Hepatocyte (in vitro differentiated cells): ENCODE data around the gene RTN4RL1. TPM values are rescaled to one million over a fixed set of nuclear protein-coding genes. Genes with fewer than 3 reads are reported as not detected.

Experiments
- DNase-seq: peaks from one replicate; pipeline ENCODE4 v3.0.0-alpha.2; 2016; ENCODE audit warnings: low spot score
- H2AFZ ChIP-seq: fragments of 200-600 bp; sonication (generic); 2 replicates; pipeline ENCODE4 v1.6.0; 2016; ENCODE audit warnings: antibody characterized with exemption, mild to moderate bottlenecking
- H3K27ac ChIP-seq: fragments of 200-600 bp; sonication (generic); 2 replicates; pipeline ENCODE4 v1.5.1; 2016; ENCODE audit warnings: mild to moderate bottlenecking
- H3K27me3 ChIP-seq: fragments of 200-600 bp; sonication (generic); 2 replicates; pipeline ENCODE4 v1.6.1; 2016
- H3K36me3 ChIP-seq: fragments of 200-600 bp; sonication (generic); replicated peaks from 2 replicates; pipeline ENCODE4 v1.5.1; 2016; ENCODE audit warnings: low read depth; ENCODE audit not compliant: insufficient read depth
- H3K4me1 ChIP-seq: fragments of 200-600 bp; sonication (generic); 2 replicates; pipeline ENCODE4 v1.5.1; 2016; ENCODE audit warnings: mild to moderate bottlenecking, moderate library complexity; ENCODE audit not compliant: insufficient read depth
- H3K4me2 ChIP-seq: fragments of 200-600 bp; sonication (generic); 2 replicates; pipeline ENCODE4 v1.6.0; 2016
- H3K4me3 ChIP-seq: fragments of 200-600 bp; sonication (generic); 2 replicates; pipeline ENCODE4 v1.5.1; 2016; ENCODE audit warnings: mild to moderate bottlenecking
- H3K79me2 ChIP-seq: fragments of 200-600 bp; sonication (generic); 2 replicates; pipeline ENCODE4 v1.6.0; 2017; ENCODE audit warnings: mild to moderate bottlenecking
- H3K9me2 ChIP-seq: fragments of 200-600 bp; sonication (generic); replicated peaks from 2 replicates; pipeline ENCODE4 v1.6.0; 2017; ENCODE audit warnings: mild to moderate bottlenecking; ENCODE audit not compliant: insufficient read depth
- H3K9me3 ChIP-seq: fragments of 200-600 bp; sonication (generic); 2 replicates; pipeline ENCODE4 v1.5.1; 2016; ENCODE audit warnings: low read depth, mild to moderate bottlenecking
- H4K20me1 ChIP-seq: fragments of 200-600 bp; sonication (generic); 2 replicates; pipeline ENCODE4 v1.6.0; 2016; ENCODE audit warnings: mild to moderate bottlenecking; ENCODE audit not compliant: insufficient read depth, poor library complexity, severe bottlenecking
- EZH2 ChIP-seq: fragments of 200-600 bp; sonication (generic); IDR thresholded peaks from 2 replicates; pipeline ENCODE4 v1.6.1; 2016; ENCODE audit warnings: antibody characterized with exemption, mild to moderate bottlenecking, borderline replicate concordance
- EZH2phosphoT487 ChIP-seq: fragments of 200-600 bp; sonication (generic); IDR thresholded peaks from one replicate; pipeline ENCODE4 v1.6.1; 2018; ENCODE audit warnings: antibody characterized with exemption, mild to moderate bottlenecking, low read depth, moderate library complexity; ENCODE audit not compliant: unreplicated experiment, severe bottlenecking
- WGBS: methylation state at CpG from one replicate; pipeline ENCODE4 v1.1.6; 2016; ENCODE audit warnings: low lambda C conversion rate; ENCODE audit errors: missing lambda C conversion rate; 5-methylcytosine and 5-hydroxymethylcytosine counted together
- polyA plus RNA-seq: library from polyadenylated mRNA; unstranded; fragments of >200 nt; fragmentation: Nextera tagmentation; extraction: Ambion mirVana; gene quantifications from 2 replicates; pipeline ENCODE4 v1.2.1, GENCODE V29; 2016
- total RNA-seq: library from RNA; depleted of rRNA; stranded (reverse); fragments of >200 nt; gene quantifications from 2 replicates; pipeline ENCODE4 v1.2.3, GENCODE V29; 2014
- TF ChIP-seq, protein P1 (sequence below): fragments of 200-600 bp; sonication (generic); IDR thresholded peaks from 2 replicates; pipeline ENCODE4 v1.5.1; 2016; ENCODE audit warnings: antibody characterized with exemption, mild to moderate bottlenecking; ENCODE audit not compliant: poor library complexity

Gene RTN4RL1
- total and polyA plus RNA-seq, 2 experiments from 2014 or later = 0.53 to 1.4 TPM

DNA sequence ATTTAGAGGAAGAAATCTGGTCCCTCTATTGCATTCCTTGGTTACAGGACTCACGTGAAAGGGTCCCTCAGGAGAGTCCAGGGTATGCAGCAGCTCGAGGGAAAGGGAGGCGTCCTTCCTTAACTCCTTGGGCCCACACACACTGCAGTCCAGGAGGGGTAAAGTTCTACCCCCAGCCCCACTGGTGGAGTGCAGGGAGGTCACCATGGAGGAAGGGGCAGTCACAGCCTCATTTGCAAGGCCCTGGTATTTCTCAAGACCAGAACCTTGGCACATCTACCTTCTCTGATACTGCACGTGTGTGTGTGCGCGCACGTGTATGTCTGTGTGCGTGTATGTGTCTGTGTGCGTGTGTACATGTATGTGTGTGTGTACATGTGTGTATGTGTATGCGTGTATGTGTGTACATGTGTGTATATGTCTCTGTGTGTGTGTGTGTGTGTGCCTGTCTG lies 40.8 kb upstream of the RTN4RL1 start:
- no peak for DNase-seq
- H4K20me1 ChIP-seq = no peaks in the 10 kb centered on the region
- no peaks in the 10 kb centered on the region for H3K9me3 ChIP-seq
- TF ChIP-seq EZH2phosphoT487 (no peak), EZH2 (no peak)
- TF ChIP-seq, protein P1, sequence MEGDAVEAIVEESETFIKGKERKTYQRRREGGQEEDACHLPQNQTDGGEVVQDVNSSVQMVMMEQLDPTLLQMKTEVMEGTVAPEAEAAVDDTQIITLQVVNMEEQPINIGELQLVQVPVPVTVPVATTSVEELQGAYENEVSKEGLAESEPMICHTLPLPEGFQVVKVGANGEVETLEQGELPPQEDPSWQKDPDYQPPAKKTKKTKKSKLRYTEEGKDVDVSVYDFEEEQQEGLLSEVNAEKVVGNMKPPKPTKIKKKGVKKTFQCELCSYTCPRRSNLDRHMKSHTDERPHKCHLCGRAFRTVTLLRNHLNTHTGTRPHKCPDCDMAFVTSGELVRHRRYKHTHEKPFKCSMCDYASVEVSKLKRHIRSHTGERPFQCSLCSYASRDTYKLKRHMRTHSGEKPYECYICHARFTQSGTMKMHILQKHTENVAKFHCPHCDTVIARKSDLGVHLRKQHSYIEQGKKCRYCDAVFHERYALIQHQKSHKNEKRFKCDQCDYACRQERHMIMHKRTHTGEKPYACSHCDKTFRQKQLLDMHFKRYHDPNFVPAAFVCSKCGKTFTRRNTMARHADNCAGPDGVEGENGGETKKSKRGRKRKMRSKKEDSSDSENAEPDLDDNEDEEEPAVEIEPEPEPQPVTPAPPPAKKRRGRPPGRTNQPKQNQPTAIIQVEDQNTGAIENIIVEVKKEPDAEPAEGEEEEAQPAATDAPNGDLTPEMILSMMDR = no peak
- H3K36me3 ChIP-seq = no peaks in the 10 kb centered on the region
- no peaks in the 10 kb centered on the region for H3K79me2 ChIP-seq
- H3K9me2 ChIP-seq = no peaks in the 10 kb centered on the region
- no peaks in the 10 kb centered on the region for H3K27me3 ChIP-seq
- no peak overlapping the region for H2AFZ ChIP-seq
- WGBS = 90% methylated on average over 10 of the region's 10 CpGs
- H3K4me3 ChIP-seq = no peak overlapping the region
- H3K4me2 ChIP-seq = no peak overlapping the region
- H3K4me1 ChIP-seq = peaks cover 56% of the 10 kb centered on the region
- H3K27ac ChIP-seq = peak overlapping the region; percentile 58

DNA sequence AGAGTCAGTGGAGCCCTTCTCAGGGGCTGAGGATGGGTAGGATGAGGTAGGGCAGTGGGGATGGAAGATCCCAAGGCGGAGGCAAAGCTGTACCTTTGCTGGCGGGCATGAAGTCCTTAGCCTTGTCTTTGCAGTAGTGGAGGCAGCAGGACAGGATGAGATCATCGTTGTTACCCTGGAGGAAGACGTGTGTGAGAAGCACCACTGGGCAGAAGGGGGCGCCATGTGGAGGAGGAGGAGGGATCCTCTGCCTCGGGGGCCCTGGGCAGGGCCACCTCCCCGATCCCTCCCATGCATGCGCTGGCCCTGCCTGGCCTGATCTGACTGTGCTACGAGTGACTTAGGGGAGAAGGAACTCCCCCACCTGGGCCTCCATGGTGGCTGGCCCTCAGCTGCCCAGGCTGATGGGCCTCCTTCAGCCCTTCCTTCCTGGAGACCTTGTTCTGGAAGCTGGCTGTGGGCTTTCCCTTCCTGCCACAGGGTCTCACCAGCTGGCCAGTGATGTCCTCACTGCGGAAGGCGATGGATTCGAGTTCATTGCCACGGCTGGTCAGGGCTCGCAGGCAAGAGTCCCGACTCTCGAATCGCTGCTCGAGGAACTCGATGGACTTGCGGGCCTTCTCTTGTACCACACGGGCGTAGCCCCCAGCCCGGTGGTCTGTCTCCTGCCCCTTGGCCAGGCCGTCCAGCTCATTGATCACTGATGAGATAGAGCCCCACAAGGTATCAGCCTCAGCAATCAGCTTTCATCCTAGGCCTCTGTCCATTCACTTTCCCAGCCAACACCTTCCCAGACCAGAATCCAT lies 40.0 kb upstream of the RTN4RL1 start:
- Histone ChIP-seq H3K4me3 (no peak overlapping the region), H2AFZ (no peak overlapping the region), H3K9me2 (no peaks in the 10 kb centered on the region), H3K79me2 (no peaks in the 10 kb centered on the region), H3K4me2 (no peak overlapping the region), H3K36me3 (no peaks in the 10 kb centered on the region), H4K20me1 (no peaks in the 10 kb centered on the region), H3K9me3 (no peaks in the 10 kb centered on the region), H3K27ac (peak overlapping the region; percentile 58), H3K4me1 (peaks cover 56% of the 10 kb centered on the region), H3K27me3 (peaks cover 7% of the 10 kb centered on the region)
- DNase-seq = no peak
- TF ChIP-seq EZH2phosphoT487 (no peak), EZH2 (no peak)
- TF ChIP-seq, protein P1 = peak; percentile 33
- WGBS = 89% methylated on average over 24 of the region's 24 CpGs

DNA sequence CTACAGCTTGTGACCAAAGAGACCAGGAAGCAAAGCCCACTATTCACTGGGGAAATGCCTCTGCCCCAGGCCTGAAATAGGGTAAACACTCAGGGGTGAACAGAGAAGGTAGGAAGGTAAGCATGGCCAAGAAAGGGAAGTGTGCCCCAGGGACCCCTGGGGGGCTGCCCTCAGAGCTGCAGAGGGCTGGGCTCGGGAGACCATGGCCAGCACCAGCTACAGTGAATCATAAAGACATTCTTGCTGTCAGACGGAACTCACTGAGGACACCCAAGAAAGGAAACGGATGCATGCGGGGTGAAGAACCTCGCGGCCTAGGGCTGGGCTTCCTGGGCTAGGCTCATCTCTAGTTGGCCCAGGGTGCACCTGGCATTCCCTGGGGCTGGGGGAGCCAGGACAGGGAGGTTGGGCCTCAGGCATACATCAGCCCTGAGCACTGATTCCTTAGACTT lies 39.4 kb upstream of the RTN4RL1 start:
- H4K20me1 ChIP-seq = no peaks in the 10 kb centered on the region
- no peaks in the 10 kb centered on the region for H3K36me3 ChIP-seq
- no peak overlapping the region for H3K27ac ChIP-seq
- 96% methylated on average over 6 of the region's 6 CpGs for WGBS
- H3K9me2 ChIP-seq = no peaks in the 10 kb centered on the region
- H3K79me2 ChIP-seq = no peaks in the 10 kb centered on the region
- no peak overlapping the region for H2AFZ ChIP-seq
- TF ChIP-seq EZH2 (no peak), EZH2phosphoT487 (no peak)
- TF ChIP-seq, protein P1 = no peak
- H3K4me1 ChIP-seq = peaks cover 56% of the 10 kb centered on the region
- no peak overlapping the region for H3K4me3 ChIP-seq
- no peak for DNase-seq
- H3K9me3 ChIP-seq = no peaks in the 10 kb centered on the region
- H3K4me2 ChIP-seq = no peak overlapping the region
- H3K27me3 ChIP-seq = peaks cover 13% of the 10 kb centered on the region
